SJCRH30 (cell line): Measurements from ENCODE around the gene SLC37A3. TPM values are rescaled to one million over a fixed set of nuclear protein-coding genes. Genes with fewer than 3 reads are reported as not detected.
"Not testable (repeated sequence)": the region's sequence is repeated elsewhere in the genome, so short reads cannot be mapped to it uniquely, and the experiment has no call there.

Experiments used
- DNase-seq, 2 experiments: peaks; one replicate each; pipeline ENCODE4 v3.0.0-alpha.2; 2015 to 2020
- H3K27ac ChIP-seq: fragments of 250-450 bp; sonication (Bioruptor Pico); 2 replicates; pipeline ENCODE4 v1.5.1; 2020; ENCODE audit warnings: mild to moderate bottlenecking, moderate library complexity
- H3K27me3 ChIP-seq: fragments of 250-450 bp; sonication (Bioruptor Pico); 2 replicates; pipeline ENCODE4 v1.5.1; 2020; ENCODE audit warnings: mild to moderate bottlenecking, moderate library complexity
- H3K36me3 ChIP-seq: fragments of 250-450 bp; sonication (Bioruptor Pico); 2 replicates; pipeline ENCODE4 v1.5.1; 2020; ENCODE audit warnings: mild to moderate bottlenecking, moderate library complexity
- H3K4me1 ChIP-seq: fragments of 250-450 bp; sonication (Bioruptor Pico); 2 replicates; pipeline ENCODE4 v1.5.1; 2020; ENCODE audit warnings: mild to moderate bottlenecking, moderate library complexity
- H3K4me3 ChIP-seq: fragments of 250-450 bp; sonication (Bioruptor Pico); 2 replicates; pipeline ENCODE4 v1.5.1; 2020; ENCODE audit warnings: mild to moderate bottlenecking, moderate library complexity
- H3K9me3 ChIP-seq: fragments of 250-450 bp; sonication (Bioruptor Pico); replicated peaks from 2 replicates; pipeline ENCODE4 v1.5.1; 2020; ENCODE audit warnings: mild to moderate bottlenecking, moderate library complexity
- total RNA-seq: library from RNA; depleted of rRNA; stranded (reverse); fragments of >200 nt; shearing (Covaris generic); gene quantifications from 2 replicates; pipeline ENCODE4 v1.2.3, GENCODE V29; 2014

Gene SLC37A3
- total RNA-seq, 1 experiment from 2014 or later = 26.1 TPM

DNA sequence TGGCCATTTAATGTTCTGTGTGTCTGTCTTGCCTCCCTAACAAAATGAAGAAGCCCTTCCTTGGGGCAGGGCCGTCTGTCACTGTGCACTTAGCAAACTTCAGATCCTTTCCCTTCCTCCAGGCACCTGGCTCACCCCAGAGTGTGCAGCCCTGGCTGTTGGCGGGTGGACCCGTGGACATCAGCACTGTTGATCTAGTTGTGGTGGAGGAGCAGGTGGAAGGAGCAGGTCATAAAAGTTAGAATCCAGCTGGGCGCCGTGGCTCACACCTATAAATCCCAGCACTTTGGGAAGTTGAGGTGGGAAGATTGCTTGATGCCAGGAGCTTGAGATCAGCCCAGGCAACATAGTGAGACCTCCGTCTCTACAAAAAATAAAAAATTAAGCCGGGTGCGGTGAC is 18.2 kb upstream of the SLC37A3 start:
- H3K4me3 ChIP-seq = no peak overlapping the region
- H3K4me1 ChIP-seq = peaks cover 9% of the 10 kb centered on the region; the same call in 1 of the 2 replicates
- H3K27me3 ChIP-seq = no peaks in the 10 kb centered on the region
- no peaks in the 10 kb centered on the region for H3K9me3 ChIP-seq
- no peak overlapping the region for H3K27ac ChIP-seq
- DNase-seq = no peak
- H3K36me3 ChIP-seq = no peaks in the 10 kb centered on the region

DNA sequence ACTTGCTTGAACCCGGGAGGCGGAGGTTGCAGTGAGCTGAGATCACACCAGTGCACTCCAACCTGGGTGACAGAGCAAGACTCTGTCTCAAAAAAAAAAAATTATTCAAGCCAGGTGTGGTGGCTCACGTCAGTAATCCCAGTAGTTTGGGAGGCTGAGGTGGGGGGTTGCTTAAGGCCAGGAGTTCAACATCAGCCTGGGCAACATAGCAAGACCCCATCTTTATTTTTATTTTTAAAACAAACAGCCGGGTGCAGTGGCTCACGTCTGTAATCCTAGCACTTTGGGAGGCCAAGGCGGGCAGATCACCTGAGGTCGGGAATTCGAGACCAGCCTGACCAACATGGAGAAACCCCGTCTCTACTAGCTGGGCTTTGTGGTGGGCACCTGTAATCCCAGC is 17.5 kb upstream of the SLC37A3 start:
- H3K27ac ChIP-seq, DNase-seq, H3K4me1 ChIP-seq, H3K27me3 ChIP-seq, H3K4me3 ChIP-seq, H3K9me3 ChIP-seq, H3K36me3 ChIP-seq: not testable (repeated sequence)

DNA sequence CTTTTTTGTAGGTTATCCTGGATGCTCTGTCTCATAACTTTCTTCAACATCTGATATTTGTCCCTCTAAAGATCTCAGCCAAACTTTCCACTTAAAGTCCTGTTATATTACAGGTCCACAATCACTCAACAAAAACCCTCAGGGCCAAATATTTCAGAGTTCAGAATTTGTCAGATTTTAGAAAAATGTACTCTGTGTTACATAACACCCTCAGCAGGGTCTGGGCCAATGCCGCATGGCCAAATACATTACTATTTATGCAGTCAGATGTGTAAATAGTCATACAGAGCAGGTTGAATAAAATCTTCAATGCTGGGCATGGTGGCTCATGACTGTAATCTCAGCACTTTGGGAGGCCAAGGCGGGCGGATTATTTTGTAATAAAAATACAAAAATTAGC is 17.0 kb upstream of the SLC37A3 start:
- no peaks in the 10 kb centered on the region for H3K27me3 ChIP-seq

DNA sequence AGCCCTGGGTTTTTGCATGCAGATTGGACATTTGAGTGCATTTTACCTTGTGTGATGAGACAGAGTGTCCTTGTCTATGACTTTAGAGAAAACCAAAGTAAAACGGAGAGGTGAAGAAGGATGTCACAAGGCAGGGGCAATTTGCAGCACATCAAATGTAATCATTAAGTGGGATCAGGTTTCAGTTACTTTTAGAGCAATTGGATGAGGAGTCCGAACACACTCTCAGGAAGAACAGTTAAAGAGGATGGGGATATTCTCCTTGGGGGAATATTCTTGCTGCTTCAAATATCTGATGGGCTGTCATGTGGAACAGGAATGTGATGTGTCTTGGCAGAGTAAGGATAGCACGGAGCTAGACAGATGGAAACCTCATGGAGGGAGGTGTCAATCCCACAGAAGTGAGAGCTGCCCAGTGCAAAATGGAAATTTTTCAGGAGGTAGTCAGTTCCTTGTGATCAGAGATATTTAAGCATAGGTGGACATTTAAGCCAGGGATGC is 6.3 kb upstream of the SLC37A3 start:
- H3K9me3 ChIP-seq = no peaks in the 10 kb centered on the region
- H3K4me1 ChIP-seq = 0 out of 2 replicates have a peak, but pooled peaks cover 2% of the 10 kb centered on the region
- H3K27ac ChIP-seq = no peak overlapping the region
- no peak for DNase-seq
- H3K27me3 ChIP-seq = no peaks in the 10 kb centered on the region; the same call in 1 of the 2 replicates
- H3K36me3 ChIP-seq = no peaks in the 10 kb centered on the region
- no peak overlapping the region for H3K4me3 ChIP-seq

More for the DNA sequence above, 17.0 kb upstream of the SLC37A3 start:
- H3K4me1 ChIP-seq = peaks cover 9% of the 10 kb centered on the region; the same call in 1 of the 2 replicates
- no peak overlapping the region for H3K4me3 ChIP-seq
- H3K36me3 ChIP-seq = no peaks in the 10 kb centered on the region
- no peak overlapping the region for H3K27ac ChIP-seq
- no peak for DNase-seq
- no peaks in the 10 kb centered on the region for H3K9me3 ChIP-seq

DNA sequence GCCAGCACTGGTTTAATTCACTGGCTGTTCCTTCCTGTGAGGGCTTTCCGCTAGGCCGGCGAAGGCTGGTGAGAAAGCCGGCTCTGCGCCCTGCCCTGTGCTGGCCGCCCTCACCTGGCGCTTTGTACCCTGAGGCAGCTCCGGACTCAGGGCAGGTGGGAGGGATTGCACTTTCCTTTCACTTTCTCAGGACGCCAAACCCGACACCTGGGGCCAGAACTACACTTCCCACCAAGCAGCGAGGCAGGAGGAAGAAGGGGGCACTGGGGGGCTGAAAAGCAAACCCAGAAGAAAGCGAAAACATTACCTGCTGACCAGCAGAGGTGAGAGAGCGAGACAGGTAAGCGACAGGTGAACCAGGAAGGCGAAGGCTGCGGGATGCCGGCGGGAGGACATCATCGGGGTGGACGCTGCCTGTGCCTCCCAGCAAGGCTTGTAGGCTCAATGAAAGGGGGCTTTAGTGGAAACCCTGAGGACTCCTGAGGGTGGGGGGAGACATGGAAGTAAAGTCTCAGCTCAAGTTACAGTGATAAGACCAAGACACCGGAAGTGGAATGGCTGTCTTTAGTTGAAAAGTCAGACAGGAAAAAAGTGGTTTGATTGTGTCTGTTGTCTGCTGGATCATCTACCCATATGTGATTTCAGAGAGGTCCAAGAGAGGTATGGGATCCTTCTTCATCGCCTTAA is 5.7 kb upstream of the SLC37A3 start, which contains the start of gene RAB19:
RAB19 (plus strand) TSS at position 181 of the 687 bp plus-strand sequence. CDS start 3,589 bp downstream, outside the sequence.
- H3K36me3 ChIP-seq = no peaks in the 10 kb centered on the region
- H3K4me1 ChIP-seq = 0 out of 2 replicates have a peak, but pooled peaks cover 2% of the 10 kb centered on the region
- H3K4me3 ChIP-seq = no peak within 1 kb of the TSS
- no peak for DNase-seq
- H3K27ac ChIP-seq = no peak within 1 kb of the TSS
- H3K9me3 ChIP-seq = no peaks in the 10 kb centered on the region
- no peaks in the 10 kb centered on the region; the same call in 1 of the 2 replicates for H3K27me3 ChIP-seq

DNA sequence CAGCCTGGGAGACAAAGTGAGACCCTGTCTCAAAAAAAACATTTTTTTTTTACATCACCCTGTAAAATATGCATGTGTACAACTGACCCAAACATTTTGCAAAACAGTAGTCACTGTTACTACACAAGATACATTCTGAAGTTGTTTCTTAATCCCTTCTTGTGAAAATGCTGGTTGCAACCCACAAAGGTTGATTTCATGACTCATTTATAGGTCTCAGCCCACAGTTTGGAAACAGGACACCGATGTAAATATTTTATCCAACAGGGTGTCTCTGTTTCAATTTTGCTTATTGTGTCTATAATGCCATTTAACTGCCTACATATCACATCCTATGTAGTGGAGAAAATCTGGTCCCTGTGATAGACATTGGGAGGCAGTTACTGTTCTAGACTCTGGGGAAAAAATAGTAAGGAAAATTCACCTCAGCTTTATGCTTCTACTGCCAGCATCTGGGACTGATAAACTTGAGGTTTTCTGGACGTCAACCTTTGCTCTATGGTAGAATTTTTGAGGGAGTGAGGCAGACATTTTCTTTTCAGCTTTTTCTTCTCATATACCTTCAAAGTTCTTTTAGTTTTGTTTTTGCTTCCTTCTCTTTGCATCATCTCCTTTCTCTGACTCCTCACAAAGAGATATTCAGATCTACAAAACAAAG is 4.0 kb upstream of the SLC37A3 start:
- Histone ChIP-seq H3K36me3 (no peaks in the 10 kb centered on the region), H3K9me3 (no peaks in the 10 kb centered on the region), H3K4me3 (no peak overlapping the region), H3K27me3 (no peaks in the 10 kb centered on the region; the same call in 1 of the 2 replicates), H3K27ac (no peak overlapping the region), H3K4me1 (0 out of 2 replicates have a peak, but pooled peaks cover 2% of the 10 kb centered on the region)
- no peak for DNase-seq

DNA sequence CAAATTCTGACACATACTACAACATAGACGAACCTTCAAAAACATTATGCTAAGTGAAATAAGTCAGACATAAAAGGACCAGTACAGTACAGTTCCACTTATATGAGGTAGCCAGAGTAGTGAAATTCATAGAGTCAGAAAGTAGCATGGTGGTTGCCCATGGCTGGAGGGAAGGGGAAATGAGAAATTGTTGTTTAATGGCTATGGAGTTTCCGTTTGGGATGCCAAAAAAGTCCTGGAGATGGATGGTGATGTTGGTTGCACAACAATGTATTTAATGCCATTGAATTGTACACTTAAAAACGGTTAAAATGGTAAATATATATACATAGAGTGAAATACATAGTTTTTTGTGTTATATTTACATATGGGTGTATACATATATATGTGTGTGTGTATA is 2.1 kb upstream of the SLC37A3 start:
- Histone ChIP-seq H3K4me1 (peaks cover 8% of the 10 kb centered on the region), H3K36me3 (no peaks in the 10 kb centered on the region), H3K27ac (no peak overlapping the region), H3K9me3 (no peaks in the 10 kb centered on the region), H3K27me3 (no peaks in the 10 kb centered on the region; the same call in 1 of the 2 replicates), H3K4me3 (no peak overlapping the region)
- DNase-seq = no peak

DNA sequence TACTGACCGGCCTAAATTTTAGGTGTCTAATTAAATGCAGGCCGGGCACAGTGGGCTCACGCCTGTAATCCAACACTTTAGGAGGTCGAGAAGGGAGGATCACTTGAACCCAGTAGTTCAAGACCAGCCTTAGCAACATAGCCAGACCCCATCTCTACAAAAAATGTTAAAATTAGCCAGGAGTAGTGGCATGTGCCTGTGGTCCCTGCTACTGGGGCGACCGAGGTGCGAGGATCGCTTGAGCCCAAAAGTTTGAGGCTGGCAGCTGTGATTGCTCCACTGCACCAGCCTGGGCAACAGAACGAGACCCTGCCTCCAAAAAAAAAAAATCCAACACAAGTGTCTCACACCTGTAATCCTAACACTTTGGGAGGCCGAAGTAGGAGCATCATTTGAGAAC is 491 bp upstream of the SLC37A3 start:
- Histone ChIP-seq H3K4me3 (0 out of 2 replicates have a peak overlapping the region, but pooled peaks have one; percentile 94), H3K27ac (no peak overlapping the region), H3K9me3 (no peaks in the 10 kb centered on the region), H3K4me1 (peaks cover 8% of the 10 kb centered on the region), H3K36me3 (no peaks in the 10 kb centered on the region), H3K27me3 (no peaks in the 10 kb centered on the region; the same call in 1 of the 2 replicates)
- no peak for DNase-seq

DNA sequence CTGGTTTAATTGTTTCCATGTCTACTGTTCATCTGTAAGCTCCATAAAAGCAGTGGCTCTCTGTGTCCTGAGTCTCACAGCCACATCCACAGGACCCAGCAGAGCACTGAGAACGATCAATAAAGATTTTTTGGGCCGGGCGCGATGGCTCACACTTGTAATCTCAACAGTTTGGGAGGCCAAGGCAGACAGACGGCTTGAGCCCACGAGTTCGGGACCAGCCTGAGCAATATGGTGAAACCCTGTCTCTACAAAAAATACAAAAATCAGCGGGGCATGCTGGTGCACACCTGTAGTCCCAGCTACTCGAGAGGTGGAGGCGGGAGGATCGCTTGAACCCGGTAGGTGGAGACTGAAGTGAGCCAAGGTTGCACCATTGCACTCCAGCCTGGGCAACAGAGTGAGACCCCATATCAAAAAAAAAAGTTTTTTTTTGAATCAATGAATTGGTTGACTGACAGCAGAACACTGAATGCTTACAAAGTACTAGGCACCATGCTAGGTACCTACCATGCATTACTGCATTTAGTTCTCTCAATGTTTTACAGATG is 4.5 kb downstream of the SLC37A3 start:
- no peak overlapping the region for H3K4me3 ChIP-seq
- DNase-seq = no peak
- H3K27ac ChIP-seq = no peak overlapping the region
- H3K36me3 ChIP-seq = no peaks in the 10 kb centered on the region
- H3K9me3 ChIP-seq = no peaks in the 10 kb centered on the region
- H3K4me1 ChIP-seq = peaks cover 9% of the 10 kb centered on the region
- H3K27me3 ChIP-seq = no peaks in the 10 kb centered on the region

DNA sequence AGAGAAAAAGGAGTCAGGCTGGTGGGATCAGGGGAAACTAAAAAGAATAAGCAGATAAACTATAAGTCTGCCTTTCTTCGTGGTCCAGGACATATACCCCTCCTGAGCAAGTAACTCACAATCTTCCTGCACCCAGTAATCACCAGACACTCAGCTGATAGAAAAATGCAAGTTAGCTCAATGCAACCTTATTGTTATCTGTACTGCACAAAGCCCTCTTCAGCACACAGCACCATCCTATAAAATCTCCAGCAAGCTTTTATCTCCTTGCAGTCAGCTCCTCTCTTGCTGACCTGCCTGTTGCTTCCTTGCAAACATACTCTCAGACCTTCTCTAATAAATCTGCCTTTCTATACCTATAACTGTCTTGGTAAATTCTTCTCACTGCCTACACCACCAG is 6.7 kb downstream of the SLC37A3 start:
- H3K36me3 ChIP-seq = no peaks in the 10 kb centered on the region
- peaks cover 8% of the 10 kb centered on the region for H3K4me1 ChIP-seq
- no peak for DNase-seq
- no peaks in the 10 kb centered on the region for H3K9me3 ChIP-seq
- no peaks in the 10 kb centered on the region for H3K27me3 ChIP-seq
- H3K4me3 ChIP-seq = no peak overlapping the region
- H3K27ac ChIP-seq = no peak overlapping the region

DNA sequence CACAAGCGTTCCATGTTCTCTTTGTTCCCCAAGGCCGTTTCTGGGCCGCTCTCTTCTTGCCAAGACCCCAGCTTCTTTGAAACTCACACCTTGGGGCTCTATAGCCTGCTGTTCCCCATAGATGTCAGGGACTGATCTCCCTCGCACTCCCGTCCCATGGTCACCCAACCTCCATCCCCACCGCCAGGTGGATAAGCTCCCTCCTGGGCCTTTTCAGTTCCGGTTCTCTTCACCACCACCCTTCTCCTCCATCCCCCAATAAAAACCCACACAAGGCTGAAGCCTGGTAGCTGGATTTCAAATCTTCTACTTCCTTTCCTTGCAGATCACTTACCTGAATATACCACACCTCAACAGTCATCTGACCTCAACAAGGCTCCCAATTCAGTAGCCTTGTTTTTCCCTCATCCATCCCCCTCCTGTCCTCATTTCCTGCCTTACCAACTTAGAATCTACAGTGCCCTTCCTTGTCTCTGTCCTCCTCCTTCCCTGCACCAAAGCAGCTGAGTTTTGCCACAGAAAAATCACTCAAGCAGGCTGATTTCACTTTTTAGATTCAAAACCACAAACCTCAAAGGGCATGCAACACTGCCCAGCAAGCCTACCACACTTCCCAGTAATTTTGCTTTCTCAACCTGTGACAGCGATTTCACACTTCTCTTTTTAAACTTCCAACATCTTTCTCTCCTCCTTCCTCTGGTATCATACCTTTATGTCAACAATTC is 7.7 kb downstream of the SLC37A3 start:
- Histone ChIP-seq H3K9me3 (no peaks in the 10 kb centered on the region), H3K4me3 (no peak overlapping the region), H3K27me3 (no peaks in the 10 kb centered on the region), H3K4me1 (peaks cover 3% of the 10 kb centered on the region; the same call in 1 of the 2 replicates), H3K36me3 (no peaks in the 10 kb centered on the region), H3K27ac (no peak overlapping the region)
- DNase-seq = peak; percentile 11 to 39

DNA sequence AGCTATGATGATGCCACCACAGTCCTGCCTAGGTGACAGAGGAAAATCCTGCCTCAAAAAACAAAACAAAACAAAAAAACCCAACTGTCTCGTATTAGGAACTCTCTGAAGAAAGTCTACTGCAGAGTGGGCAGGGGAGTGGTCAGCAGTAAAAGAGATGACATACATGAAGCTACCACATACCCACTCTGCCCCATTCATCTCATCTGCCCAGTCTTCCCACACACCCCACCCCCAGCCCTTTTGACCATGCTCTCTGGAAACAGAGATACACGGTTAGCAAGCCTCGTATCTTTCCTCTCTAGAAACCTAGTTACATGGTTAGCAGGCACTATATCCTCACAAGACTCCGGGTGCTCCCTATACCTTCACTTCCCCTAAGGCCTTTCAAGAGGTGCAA is 8.3 kb downstream of the SLC37A3 start:
- Histone ChIP-seq H3K9me3 (no peaks in the 10 kb centered on the region), H3K4me3 (no peak overlapping the region), H3K27me3 (no peaks in the 10 kb centered on the region), H3K4me1 (peaks cover 3% of the 10 kb centered on the region; the same call in 1 of the 2 replicates), H3K27ac (no peak overlapping the region), H3K36me3 (no peaks in the 10 kb centered on the region)
- no peak for DNase-seq

DNA sequence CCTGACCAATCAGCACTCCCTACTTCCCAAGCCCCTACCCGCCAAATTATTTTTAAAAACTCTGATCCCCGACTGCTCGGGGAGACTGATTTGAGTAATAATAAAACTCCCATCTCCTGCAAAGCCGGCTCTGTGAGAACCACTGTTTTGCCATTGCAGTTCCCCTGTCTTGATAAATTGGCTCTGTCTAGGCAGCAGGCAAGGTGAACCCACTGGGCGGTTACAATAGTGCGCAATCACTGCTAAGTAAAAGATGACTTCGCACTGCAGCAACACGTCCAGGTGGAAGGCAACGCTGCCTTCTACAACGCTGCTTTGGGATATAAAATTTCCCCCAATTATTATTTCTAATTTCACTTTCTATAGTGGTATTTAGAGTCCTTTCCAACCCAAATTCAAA is 8.9 kb downstream of the SLC37A3 start:
- Histone ChIP-seq H3K27ac (no peak overlapping the region), H3K27me3 (no peaks in the 10 kb centered on the region), H3K9me3 (no peaks in the 10 kb centered on the region), H3K4me3 (no peak overlapping the region), H3K4me1 (peaks cover 3% of the 10 kb centered on the region; the same call in 1 of the 2 replicates), H3K36me3 (no peaks in the 10 kb centered on the region)
- no peak for DNase-seq

DNA sequence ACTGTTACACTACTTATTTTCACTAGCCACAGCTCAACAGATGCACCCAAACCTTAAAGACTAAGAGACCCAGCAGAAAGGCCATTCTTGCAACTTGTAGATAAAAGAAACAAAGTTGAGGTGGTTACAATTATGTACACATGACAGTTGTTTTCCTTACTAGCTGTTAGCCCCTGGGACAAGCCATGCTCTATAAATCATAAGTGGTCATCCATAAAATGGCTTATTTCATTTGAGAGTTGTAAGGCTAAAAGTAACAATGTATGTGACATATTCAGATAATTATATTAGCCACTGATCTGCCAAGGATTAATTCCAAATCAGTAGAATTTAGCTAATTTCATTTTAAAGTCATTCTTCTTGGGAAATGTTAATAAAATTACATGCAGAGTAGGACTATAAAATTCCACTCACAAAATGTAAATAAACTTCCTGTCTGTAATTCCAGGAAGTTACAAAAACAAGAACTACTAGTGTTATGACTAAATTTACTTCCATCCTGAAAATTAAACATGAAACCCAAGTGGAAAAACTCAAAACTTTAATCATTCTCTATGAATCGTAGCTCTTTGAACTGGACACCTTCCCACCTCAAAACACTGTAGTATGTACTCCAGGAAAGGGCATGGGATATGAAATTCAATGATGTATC is 13.3 kb downstream of the SLC37A3 start:
- peaks cover 8% of the 10 kb centered on the region for H3K36me3 ChIP-seq

More for the DNA sequence above, 13.3 kb downstream of the SLC37A3 start:
- Histone ChIP-seq H3K27me3 (no peaks in the 10 kb centered on the region), H3K9me3 (no peaks in the 10 kb centered on the region), H3K4me1 (no peaks in the 10 kb centered on the region), H3K27ac (no peak overlapping the region), H3K4me3 (no peak overlapping the region)
- DNase-seq = no peak
